Smooth muscle cell of the brain vasculature (primary cell): ENCODE results near the gene FRMD4A.

Source experiments
- DNase-seq: peaks from one replicate; pipeline ENCODE4 v3.0.0-alpha.2; 2012; ENCODE audit warnings: low read depth, low spot score

Gene FRMD4A

DNA sequence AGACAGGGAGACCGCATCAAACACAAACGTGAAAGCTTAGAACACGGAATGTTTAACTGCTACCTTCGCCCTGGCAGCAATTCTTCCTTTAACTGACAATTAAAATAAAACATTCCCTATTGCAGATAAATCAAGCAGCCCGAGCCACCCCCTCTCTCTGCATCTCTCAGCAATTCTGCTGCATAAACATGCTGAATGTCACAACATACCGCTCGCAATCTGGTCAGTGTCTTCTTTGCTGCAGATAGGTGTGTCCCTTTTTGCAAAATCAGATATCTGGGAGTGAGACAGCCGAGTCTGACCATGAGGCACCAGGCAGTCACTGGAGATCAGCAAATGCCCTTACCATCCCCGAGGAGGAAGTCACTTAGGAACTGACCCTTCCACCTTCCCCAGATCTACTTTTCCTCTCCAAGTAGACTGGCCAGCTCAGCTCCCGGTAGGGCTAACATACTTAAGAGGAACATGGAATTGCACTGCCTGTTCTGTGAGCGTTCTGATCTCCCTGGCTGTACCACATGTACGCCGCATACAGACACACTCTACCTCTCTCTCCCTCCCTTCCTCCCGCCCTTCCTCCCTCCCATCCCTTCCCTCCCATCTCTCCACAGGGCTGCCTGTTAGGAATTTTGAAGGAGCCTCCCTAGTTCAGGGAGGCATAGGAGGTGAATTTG lies at the start of gene FRMD4A:
Gene FRMD4A, minus strand, starts transcription at position 537 of the 674 bp plus-strand sequence.
- DNase-seq: no peak

DNA sequence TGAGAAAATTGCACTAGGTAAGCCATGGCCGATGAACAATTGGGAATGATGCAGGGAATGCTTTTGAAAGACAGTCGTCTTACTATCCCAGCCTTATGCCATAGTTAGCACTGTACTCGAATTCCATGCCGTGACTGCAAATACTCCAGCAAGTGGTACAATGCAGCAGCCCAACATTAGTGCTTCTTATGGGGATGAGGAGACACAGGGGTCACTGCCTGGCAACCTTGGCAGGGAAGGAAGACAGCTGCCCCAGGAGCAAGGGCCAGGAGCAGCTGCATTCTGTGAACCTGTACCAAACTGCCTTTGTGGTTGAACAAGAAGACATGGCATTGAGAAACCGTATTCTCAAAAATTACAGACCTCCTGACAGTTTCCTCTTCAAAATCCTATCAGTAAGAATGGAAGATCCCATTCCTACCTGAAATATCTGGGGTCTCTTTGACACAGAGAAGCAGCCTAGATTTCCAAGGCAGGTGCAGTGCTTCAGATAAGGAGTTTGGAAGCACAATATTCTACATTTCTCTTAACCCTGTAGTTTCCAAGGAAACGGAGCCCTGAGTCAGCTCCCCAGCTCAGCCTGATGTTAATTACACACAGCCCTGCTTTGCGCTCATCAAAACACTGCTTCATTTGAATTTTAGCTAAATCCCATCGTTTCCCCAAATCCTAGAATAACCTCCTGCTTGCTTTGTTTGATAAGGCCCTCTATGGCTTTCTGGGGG lies 49.0 kb upstream of the FRMD4A start:
- no peak for DNase-seq

DNA sequence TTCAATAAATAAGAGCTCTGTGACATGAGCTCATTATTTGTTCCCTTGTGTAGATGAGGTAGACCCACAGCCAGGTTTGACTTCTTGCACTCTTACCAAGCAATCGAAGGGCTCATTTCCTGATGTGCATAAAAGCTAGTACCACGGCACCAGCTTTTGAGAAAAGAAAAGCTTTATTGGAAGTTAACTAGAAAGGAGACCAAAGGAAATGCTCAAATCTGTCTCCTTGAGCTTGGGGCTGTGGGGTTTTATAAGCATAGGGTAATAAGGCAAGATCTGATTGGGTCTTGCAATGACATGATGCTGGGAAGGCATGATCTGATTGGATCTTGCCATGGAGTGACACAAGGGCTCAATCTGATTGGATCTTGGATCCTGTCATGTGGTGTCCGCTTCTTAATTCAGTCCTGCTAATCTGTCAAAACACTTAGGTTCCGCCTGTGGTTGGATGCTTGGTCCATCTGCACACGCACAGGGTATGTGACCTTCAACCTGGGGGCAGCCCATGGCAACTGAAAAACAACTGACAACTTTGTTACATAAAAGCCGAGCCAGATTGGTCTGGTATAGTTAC lies 47.8 kb upstream of the FRMD4A start:
- no peak for DNase-seq

DNA sequence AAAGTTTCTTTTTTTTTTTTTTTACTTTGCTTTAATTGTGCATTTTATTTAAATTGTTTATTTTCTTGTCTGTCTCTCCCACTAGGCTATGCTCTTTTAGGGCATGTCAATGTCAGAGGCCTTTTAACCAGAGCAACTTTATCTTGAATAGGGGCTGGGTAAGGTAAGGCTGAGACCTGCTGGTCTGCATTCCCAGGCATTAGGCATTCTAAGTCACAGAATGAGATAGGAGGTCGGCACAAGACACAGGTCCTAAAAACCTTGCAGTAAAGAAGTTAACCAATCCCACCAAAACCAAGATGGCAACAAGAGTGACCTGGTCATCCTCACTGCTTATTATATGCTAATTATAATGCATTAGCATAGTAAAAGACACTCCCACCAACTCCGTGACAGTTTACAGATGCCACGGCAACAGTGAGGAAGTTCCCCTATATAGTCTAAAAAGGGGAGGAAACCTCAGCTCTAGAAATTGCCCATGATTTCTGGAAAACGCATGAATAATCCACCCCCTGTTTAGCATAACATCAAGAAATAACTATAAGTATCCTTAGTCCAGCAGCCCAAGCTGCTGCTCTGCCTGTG lies 47.0 kb upstream of the FRMD4A start:
- DNase-seq: no peak

DNA sequence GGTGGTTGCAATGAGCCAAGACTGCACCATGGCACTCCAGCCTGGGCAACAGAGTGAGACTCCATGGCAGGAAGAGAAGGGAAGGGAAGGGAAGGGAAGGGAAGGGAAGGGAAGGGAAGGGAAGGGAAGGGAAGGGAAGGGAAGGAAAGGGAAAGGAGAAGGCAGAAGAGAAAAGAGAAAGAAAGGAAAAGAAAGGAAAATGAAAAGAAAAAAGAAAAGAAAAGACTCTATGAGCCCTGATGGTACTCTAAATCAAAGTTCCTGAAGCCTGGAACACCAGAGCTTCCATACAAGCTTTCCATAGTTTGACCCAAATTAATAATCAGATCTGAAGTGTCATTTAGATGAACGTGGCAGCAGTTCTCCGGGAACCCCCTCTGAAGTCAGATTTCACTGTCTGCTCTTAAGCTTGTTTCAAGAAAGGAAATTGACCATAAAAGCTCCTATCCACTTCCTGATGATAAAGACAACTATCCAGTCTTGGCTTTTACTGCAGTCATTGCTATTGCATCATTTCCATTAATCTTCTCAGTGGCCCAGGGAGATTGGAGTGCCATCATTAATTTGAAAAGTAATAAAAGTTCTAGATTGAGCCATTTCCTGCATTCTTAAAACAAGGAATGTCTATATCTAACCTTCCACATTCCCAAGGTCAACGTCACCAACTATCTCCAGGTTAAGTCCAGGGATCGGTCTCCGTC lies 44.2 kb upstream of the FRMD4A start:
- DNase-seq: no peak

DNA sequence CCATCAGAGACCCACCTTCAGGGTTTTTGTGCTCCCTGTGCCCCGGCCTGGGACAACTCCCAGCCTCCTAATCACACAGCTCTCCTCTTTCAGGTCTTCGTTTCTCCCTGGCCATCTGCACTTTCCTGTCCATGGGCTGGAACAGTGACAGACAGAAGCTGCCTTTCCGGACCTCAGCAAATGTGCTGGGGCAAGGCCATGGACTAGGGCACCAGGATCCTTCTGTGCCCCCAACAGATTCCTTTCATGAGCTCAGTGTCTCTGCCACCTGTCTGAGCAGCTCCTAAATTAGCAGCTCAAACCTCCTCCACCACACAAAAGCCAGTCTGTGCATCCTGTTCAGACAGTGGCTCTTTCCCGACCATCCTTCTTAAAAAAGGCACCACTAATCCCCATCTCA lies 41.9 kb upstream of the FRMD4A start:
- DNase-seq: no peak

DNA sequence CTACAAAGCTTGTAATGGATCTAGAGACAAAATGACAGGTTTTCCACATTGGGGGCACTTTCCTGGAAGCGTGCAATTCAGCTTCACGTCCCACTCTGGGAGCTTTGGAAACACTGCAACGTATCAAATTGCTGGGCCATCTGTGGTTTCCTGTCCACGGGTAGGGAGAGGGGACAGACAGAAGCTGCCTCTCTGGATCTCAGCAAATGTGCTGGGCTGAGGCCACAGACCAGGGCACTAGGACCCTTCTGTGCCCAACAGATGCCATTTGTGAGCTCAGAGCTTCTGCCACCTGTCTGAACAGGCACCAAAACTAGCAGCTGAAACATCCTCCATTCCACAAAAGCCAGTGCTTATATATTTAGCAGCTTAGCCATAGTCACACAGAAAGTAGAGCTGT lies 40.9 kb upstream of the FRMD4A start:
- DNase-seq: no peak

DNA sequence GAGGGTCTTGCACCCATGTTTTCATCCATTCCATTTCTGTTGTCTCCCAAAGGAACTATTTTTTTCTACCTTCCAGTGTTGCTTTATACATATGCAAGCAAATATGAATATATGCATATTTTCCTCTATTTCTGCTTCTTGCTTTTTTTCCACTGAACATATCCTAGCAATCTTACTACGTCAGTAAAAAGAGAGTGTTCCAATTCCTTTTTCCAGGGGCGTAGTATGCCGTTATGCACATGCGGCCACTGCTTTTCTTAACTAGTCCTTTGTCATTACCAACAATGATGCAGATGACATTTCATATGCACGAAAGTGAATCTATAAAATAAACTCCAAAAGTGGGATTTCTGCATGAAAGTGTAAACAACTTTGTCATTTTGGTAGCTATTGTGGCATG lies 40.2 kb upstream of the FRMD4A start:
- DNase-seq: no peak

DNA sequence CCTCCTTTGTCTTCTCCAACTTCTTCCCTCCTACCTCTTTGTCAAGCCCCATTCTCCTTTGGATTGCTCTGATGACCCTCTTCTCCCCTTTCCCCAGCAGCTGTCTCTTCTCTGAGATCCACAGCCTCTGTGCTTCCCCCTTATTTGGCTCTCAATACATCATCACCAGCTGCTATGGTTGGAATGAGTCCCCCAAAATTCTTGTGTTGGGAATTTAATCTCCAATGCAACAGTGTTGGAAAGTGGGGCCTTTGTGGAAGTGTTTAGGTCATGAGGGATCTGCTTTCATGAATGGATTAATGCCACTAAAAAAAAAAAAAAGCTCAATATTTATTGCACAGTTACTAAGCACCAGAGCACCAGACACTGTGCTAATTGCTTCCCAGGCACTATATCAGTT lies 39.2 kb upstream of the FRMD4A start:
- DNase-seq: no peak

DNA sequence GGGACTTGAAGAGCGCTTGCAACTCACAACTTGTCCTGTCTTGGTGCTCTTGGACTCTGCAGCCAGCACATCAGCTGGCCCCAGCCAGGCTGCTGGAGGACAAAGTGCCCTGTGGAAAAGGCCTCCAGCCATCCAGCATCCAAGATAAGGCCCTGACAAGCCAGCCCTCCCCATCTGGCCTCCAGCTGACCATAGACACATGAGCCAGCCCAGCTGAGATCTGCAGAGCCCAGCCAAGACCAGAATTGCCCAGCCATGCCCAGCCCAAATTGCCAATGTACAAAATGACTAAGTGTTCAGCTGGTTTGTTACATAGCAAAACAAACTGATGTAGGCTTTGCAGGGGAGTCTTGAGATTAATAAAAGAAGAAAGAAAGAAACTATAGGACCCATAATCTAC lies 36.0 kb upstream of the FRMD4A start:
- DNase-seq: no peak

DNA sequence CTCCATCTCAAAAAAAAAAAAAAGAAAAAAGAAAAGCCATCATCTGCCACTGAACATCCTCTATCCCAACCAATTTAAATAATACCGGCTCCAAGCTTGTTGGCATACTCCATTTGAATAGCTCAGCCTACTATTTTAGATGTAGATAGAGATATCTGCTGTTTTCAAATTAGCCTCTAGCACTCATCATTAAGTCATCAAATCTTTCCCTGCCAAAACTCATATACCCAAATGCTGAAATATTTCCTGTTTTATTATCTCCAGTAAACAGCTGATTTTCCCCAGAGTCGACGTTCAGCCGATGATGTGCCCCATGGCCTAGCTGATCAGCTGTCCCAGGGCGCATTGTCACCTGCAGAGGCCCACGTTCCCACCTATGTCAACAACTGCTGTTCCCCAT lies 34.5 kb upstream of the FRMD4A start:
- no peak for DNase-seq

DNA sequence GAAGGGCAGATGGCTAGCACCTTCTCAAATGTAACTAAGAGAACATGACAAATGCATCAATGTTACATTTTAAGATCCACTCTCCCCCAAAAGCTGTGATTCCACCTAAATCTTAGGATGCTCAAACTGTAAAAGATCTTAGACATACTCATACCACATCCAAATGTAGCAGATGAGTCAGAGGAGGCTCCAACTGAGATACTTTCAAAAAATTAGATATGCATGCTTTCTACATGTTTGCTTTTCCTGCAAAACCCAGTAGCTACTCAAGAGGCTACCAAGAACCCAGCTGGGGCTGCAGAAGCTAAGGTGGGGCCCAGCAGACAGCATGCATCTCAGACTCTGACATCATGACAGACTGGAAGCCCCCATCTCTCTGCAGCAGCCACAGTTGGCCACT lies 31.4 kb upstream of the FRMD4A start:
- no peak for DNase-seq

DNA sequence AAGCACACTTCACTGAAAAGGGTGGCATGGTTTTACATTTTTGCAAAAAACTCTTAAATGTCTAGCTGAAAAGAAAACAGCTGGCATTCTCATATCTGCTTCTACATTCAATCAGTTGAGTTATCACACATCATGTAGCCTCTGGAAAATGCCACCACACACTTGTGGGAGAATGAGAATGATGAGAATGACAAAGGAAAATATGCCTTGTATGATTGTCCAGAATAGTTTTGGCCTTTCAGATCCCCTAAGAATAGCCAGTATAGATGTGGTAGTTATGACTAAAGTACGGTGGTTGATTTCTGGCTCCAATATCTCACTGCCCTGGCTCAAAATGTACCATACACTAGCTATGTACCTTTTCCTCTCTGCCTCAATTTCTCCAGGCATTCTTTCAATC lies 30.2 kb upstream of the FRMD4A start:
- DNase-seq: no peak

DNA sequence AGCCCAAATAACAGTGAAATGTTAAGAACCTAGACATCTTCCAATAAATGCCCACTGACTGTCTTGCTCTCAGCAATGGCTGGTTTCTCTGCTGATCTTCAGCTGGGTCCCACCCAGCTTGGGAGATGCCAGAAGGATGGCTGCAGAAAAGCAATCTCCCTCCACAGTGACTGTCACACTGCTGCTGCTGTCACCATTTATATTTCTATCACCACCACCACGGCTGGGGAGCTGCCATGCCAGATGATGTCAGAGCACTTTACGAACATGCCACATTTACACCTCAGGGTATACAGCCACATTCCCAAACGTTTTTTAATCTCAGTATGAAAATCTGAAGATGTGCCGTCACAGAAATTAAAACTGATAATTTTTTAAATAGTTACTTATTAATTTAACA lies 29.8 kb upstream of the FRMD4A start:
- DNase-seq: no peak

DNA sequence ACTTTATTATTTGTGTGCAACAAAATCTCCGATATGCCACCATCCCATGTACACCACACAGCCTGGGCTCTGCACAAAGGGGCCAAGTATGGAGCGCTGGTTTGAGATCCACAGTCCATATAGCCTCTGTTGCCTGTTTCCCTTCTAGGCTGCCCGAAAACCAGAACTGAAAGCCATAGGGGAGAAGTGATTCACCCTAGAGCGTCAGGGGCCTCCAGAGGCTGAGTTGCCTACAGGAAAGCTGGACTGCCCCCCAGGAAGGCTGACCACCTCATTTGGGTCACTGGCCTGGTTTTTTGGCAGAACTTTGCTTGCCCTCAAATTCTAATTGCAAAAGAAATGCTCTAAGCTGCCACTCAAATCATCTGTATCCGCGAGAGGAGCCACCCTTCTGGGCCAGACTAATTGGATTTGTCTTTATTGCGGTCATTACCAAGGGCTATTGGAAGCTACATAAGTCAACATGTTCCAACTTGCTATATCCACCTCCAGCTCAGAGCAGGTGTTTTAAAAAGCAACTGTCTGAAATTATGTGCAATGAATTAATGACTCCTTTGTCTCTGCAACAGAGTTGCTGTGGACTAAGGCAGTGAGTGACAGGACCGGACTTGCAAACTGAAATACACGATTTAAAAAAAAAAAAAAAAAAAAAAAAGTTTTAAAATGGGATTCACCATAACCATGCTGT lies 28.3 kb upstream of the FRMD4A start:
- no peak for DNase-seq

DNA sequence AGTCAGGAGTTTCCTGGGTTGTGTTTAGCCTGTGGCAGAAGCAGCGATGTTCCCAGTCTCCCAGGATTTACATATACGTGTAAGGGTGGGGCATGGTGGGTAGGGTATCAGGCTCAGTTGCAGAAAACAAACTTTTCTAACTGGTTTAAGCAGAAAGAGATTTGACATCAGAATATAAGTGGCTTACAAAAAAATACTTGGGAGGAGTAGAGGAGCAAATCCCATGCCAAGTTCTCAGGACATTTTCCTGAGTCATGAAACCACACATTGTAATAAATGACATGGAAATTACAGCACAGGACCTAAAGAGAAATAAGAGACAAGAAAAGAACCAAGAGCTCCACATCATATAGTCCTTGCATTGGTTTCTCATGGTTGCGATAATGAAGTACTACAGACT lies 26.2 kb upstream of the FRMD4A start:
- no peak for DNase-seq

DNA sequence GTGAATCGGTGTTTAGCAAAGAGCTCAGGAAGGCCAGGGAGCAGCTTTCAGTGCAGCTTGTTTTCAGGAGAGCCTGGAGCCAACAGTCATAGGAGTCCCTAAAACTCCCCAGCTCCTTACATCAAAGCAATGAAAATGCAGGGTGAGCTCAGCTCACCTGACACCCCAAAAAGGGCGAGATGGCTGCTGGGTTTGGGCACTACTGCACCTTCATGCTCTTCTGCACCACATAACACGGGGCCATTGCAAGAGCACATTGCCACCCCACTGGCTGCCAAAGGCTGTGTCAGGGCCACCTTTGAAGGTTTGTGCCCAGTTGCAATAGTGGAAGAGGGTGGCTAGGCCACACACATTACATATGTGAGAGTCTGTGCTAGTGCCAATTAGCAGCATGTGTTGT lies 25.0 kb upstream of the FRMD4A start:
- DNase-seq: no peak

DNA sequence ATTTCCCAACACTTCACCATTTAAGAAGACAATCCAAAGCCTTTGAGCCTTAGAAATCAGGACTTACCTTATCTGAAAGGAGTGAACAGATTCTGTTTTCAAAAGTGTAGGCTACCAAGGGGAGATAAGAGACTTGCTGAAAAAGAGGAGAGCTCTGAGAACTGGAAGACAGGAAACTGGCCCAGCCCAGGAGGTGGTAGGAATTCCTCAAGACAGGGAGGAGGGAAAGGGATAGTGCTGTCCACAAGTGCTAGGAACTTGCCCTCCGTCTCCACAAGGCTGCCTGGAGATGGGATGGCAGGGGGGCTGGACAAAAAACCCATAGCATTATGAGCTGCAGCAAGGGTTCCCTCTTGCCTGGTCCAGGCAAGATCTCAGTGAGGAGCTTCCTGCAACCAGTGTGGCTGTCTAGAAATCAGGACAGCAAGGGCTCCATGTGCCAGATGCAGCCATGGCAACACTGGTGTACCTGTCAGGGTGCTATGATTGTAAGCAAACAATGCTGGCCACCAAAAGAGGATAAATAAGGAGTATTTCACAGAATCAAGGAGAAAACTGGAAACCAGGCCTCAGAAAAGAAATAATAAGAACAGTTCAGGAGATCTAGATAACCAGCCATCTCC lies 22.7 kb upstream of the FRMD4A start:
- no peak for DNase-seq

DNA sequence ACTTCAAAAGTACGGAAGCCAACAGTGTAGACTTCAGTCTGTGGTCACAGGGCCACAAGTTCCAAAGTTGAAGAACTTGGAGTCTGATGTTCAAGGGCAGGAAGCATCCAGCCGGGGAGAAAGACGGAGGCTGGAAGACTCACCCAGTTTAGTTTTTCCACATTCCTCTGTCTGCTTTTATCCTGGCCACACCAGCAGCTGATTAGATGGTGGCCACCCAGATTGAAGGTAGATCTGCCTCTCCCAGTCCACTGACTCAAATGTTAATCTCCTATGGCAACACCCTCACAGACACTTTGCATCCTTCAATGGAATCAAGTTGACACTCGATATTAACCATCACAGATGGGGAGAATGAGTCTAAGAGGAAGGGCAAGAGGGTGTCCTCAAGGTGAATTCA lies 19.3 kb upstream of the FRMD4A start:
- DNase-seq: no peak

DNA sequence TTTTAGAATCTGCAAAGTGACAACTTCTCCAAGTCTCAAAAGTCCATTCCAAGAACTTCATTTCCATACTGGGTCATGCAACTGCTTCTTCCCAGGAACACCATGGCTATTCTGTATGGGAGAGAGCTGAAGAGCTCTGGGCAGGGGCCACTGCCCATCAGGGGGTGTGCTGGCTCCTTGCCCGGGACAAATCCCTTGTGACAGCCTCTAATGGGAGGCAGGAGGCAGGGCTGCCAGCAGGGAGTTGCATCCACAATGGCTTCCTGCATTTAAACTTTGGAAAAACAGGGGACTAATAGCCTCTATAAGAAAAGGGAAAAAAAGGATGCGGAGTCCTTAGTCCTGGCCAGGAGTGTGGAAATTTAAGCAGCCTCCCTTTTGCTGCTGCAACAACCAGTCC lies 18.4 kb upstream of the FRMD4A start:
- DNase-seq: no peak

DNA sequence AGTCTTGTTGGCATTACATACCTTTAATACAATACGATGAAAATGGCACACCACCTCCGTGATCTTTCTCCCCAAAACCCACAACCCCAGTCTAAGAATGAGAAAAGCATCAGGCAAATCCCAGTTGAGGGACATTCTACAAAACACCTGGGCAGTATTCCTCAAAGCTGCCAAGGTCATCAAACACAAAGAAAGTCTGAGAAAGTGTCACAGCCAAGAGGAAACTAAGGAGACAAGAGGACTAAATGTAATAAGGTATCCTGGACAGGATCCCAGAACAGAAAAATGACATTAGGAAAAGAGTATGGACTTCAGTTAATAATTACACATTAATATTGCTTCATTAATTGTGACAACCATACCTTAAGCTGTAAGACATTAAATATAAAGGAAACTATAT lies 14.5 kb upstream of the FRMD4A start:
- DNase-seq: no peak
